HepG2 (cell line): ENCODE measurements around the gene BEAN1. TPM values are rescaled to one million over a fixed set of nuclear protein-coding genes. Genes with fewer than 3 reads are reported as not detected.

Source experiments
- ARNT2 ChIP-seq: sonication (generic); formaldehyde crosslinking; IDR thresholded peaks from 2 replicates; pipeline ENCODE4 v1.8.0; 2022; ENCODE audit warnings: mild to moderate bottlenecking, low read depth, missing genetic modification reagents, moderate library complexity
- CCDC6 ChIP-seq: sonication (generic); formaldehyde crosslinking; IDR thresholded peaks from 2 replicates; pipeline ENCODE4 v1.8.1; 2022; ENCODE audit warnings: mild to moderate bottlenecking, missing genetic modification reagents, moderate library complexity
- FOXM1 ChIP-seq: sonication (generic); formaldehyde crosslinking; IDR thresholded peaks from 2 replicates; pipeline ENCODE4 v1.5.0; 2020; ENCODE audit warnings: missing genetic modification reagents
- HDAC6 ChIP-seq: fragments of 200-600 bp; sonication (generic); IDR thresholded peaks from 2 replicates; pipeline ENCODE4 v1.7.0; 2017; ENCODE audit warnings: mild to moderate bottlenecking, antibody characterized with exemption, low read length, low read depth
- HNRNPH1 ChIP-seq: fragments of 200-400 bp; formaldehyde crosslinking; optimal IDR thresholded peaks from 2 replicates; pipeline ENCODE3; 2017; ENCODE audit warnings: mild to moderate bottlenecking, low read depth, low read length
- HNRNPLL ChIP-seq: fragments of 200-400 bp; formaldehyde crosslinking; IDR thresholded peaks from 2 replicates; pipeline ENCODE4 v1.6.1; 2017; ENCODE audit warnings: mild to moderate bottlenecking, low read depth, low read length; ENCODE audit not compliant: poor library complexity, severe bottlenecking
- HOXA3 ChIP-seq: sonication (generic); formaldehyde crosslinking; IDR thresholded peaks from 2 replicates; pipeline ENCODE4 v1.5.0; 2020; ENCODE audit warnings: missing genetic modification reagents
- KAT2B ChIP-seq: fragments of 150-350 bp; IDR thresholded peaks from 2 replicates; pipeline ENCODE4 v1.6.1; 2014; ENCODE audit warnings: low read depth, low read length, borderline replicate concordance
- KAT8 ChIP-seq: IDR thresholded peaks from 2 replicates; pipeline ENCODE4 v1.6.1; 2016; ENCODE audit warnings: missing genetic modification reagents, missing compliant biosample characterization
- KLF12 ChIP-seq: sonication (generic); formaldehyde crosslinking; IDR thresholded peaks from 2 replicates; pipeline ENCODE4 v1.4.0; 2020; ENCODE audit warnings: missing genetic modification reagents, borderline replicate concordance
- NR2C2 ChIP-seq: sonication (generic); formaldehyde crosslinking; IDR thresholded peaks from 2 replicates; pipeline ENCODE4 v1.4.0; 2020; ENCODE audit warnings: missing genetic modification reagents, mild to moderate bottlenecking, moderate library complexity, borderline replicate concordance
- PAF1 ChIP-seq: IDR thresholded peaks from 2 replicates; pipeline ENCODE4 v1.6.1; 2016; ENCODE audit warnings: missing genetic modification reagents, missing compliant biosample characterization
- RAD51 ChIP-seq: fragments of 450-650 bp; IDR thresholded peaks from 2 replicates; pipeline ENCODE4 v1.6.1; 2016; ENCODE audit warnings: borderline replicate concordance
- SOX6 ChIP-seq, 2 experiments: fragments of 450-650 bp in 1 of 2; sonication (generic) in 1 of 2; formaldehyde crosslinking in 1 of 2; IDR thresholded peaks; 2 replicates each; pipeline versions ENCODE4 v1.4.0 to v1.6.1; 2017 to 2020; ENCODE audit warnings: antibody characterized with exemption in 1 of 2, mild to moderate bottlenecking in 1 of 2, missing genetic modification reagents in 1 of 2
- SP5 ChIP-seq: IDR thresholded peaks from 2 replicates; pipeline ENCODE4 v1.6.1; 2016; ENCODE audit warnings: low read depth, borderline replicate concordance
- THAP11 ChIP-seq: IDR thresholded peaks from 2 replicates; pipeline ENCODE4 v1.6.1; 2016; ENCODE audit warnings: missing biosample characterization, missing genetic modification reagents
- ZFP36L2 ChIP-seq: sonication (generic); formaldehyde crosslinking; IDR thresholded peaks from 2 replicates; pipeline ENCODE4 v1.4.0; 2020; ENCODE audit warnings: missing genetic modification reagents
- ZNF256 ChIP-seq: sonication (generic); formaldehyde crosslinking; conservative IDR thresholded peaks from 2 replicates; pipeline ENCODE4 v1.4.0; 2020; ENCODE audit warnings: missing genetic modification reagents
- ZNF563 ChIP-seq: sonication (generic); formaldehyde crosslinking; IDR thresholded peaks from 2 replicates; pipeline ENCODE4 v1.8.0; 2022; ENCODE audit warnings: mild to moderate bottlenecking, moderate library complexity, missing genetic modification reagents
- ZNF607 ChIP-seq: sonication (generic); formaldehyde crosslinking; IDR thresholded peaks from 2 replicates; pipeline ENCODE4 v1.5.1; 2020; ENCODE audit warnings: missing genetic modification reagents, mild to moderate bottlenecking, borderline replicate concordance
- ZNF747 ChIP-seq: sonication (generic); formaldehyde crosslinking; IDR thresholded peaks from 2 replicates; pipeline ENCODE4 v1.8.1; 2023; ENCODE audit warnings: missing genetic modification reagents, mild to moderate bottlenecking, borderline replicate concordance
- polyA plus RNA-seq, 8 experiments: library from polyadenylated mRNA; depleted of rRNA in 3 of 8; stranded (reverse) in 7 of 8; unstranded in 1 of 8; fragments of >200 nt; fragmentation: Illumina TruSeq in 4 of 8; extraction: Trizol in 4 of 8; gene quantifications; 2 replicates each; pipeline versions ENCODE4 v1.2.1 to v1.2.3, GENCODE V29; 2011 to 2016; ENCODE audit warnings: low read depth in 4 of 8, missing spikeins in 1 of 8, mixed read lengths in 1 of 8; ENCODE audit not compliant: insufficient read depth in 1 of 8
- total RNA-seq, 5 experiments: library from RNA; depleted of rRNA; stranded (reverse); fragments of >200 nt; fragmentation: Illumina TruSeq; extraction: Trizol; gene quantifications; 2 replicates each; pipeline ENCODE4 v1.2.3, GENCODE V29; 2016; ENCODE audit warnings: low read depth in 1 of 5
- TF ChIP-seq, protein P1 (sequence below): sonication (generic); formaldehyde crosslinking; IDR thresholded peaks from 2 replicates; pipeline ENCODE4; 2020; ENCODE audit warnings: missing genetic modification reagents, mild to moderate bottlenecking, borderline replicate concordance
- TF ChIP-seq, protein P2 (sequence below): sonication (generic); formaldehyde crosslinking; IDR thresholded peaks from 2 replicates; pipeline ENCODE4 v1.5.1; 2020; ENCODE audit warnings: missing genetic modification reagents, mild to moderate bottlenecking, borderline replicate concordance
- TF ChIP-seq, protein P3 (sequence below): sonication (generic); formaldehyde crosslinking; IDR thresholded peaks from 2 replicates; pipeline ENCODE4 v1.5.1; 2020; ENCODE audit warnings: mild to moderate bottlenecking, missing genetic modification reagents, moderate library complexity

Gene BEAN1
- total and polyA plus RNA-seq, 2 of the 13 experiments (the other 11 are each of a cell fraction or from before 2014, with no cell fraction given), result 0.53 to 1.4 TPM

DNA sequence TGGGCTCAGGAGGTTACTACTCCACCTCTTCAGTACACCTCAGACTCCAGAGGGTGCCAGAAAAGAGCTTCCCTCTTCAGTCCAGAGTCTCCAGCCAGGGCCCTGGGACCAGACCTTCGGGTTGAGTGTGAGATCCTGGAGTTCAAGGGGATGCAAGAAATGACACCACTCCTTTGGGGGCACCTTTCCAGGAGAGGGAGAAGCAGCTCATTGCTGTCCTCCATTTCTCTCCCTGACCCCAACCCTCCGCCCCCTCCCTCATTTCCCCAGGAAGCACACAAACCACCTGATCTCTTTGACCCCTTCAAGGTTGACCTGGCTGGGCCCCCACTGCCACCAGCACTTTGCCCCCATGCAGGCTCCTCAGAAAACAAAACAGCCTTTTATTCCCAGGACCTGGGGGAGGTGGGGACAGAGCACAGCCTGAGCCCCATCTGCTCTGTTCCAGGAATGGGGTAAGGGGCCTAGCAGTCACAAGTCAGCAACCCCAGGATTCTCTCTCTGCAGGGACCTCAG lies 39.2 kb upstream of the BEAN1 start (continued):
- TF ChIP-seq, protein P1, sequence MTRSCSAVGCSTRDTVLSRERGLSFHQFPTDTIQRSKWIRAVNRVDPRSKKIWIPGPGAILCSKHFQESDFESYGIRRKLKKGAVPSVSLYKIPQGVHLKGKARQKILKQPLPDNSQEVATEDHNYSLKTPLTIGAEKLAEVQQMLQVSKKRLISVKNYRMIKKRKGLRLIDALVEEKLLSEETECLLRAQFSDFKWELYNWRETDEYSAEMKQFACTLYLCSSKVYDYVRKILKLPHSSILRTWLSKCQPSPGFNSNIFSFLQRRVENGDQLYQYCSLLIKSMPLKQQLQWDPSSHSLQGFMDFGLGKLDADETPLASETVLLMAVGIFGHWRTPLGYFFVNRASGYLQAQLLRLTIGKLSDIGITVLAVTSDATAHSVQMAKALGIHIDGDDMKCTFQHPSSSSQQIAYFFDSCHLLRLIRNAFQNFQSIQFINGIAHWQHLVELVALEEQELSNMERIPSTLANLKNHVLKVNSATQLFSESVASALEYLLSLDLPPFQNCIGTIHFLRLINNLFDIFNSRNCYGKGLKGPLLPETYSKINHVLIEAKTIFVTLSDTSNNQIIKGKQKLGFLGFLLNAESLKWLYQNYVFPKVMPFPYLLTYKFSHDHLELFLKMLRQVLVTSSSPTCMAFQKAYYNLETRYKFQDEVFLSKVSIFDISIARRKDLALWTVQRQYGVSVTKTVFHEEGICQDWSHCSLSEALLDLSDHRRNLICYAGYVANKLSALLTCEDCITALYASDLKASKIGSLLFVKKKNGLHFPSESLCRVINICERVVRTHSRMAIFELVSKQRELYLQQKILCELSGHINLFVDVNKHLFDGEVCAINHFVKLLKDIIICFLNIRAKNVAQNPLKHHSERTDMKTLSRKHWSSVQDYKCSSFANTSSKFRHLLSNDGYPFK (CRISPR knock-in tag), result peak; percentile 50; the same call in 1 of the 2 replicates
- no peak for TF ChIP-seq ZFP36L2 (CRISPR knock-in tag)
- TF ChIP-seq CCDC6 (CRISPR knock-in tag), result no peak
- TF ChIP-seq KLF12 (CRISPR knock-in tag), result no peak
- peak; percentile 59 for TF ChIP-seq HNRNPH1
- TF ChIP-seq, protein P2, sequence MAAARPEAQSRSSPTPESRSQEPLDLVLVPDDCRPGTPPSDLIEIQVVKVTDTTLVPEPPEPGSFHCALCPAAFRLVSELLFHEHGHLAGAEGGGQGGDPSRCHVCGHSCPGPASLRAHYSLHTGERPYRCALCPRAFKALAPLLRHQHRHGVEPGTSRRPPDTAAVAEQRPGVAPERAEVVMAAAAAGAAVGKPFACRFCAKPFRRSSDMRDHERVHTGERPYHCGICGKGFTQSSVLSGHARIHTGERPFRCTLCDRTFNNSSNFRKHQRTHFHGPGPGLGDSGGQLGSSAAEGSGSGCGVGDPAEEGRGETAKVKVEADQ, result no peak
- TF ChIP-seq RAD51, result no peak
- peak; percentile 90 for TF ChIP-seq NR2C2 (CRISPR knock-in tag)
- no peak for TF ChIP-seq KAT8 (CRISPR knock-in tag)
- no peak for TF ChIP-seq THAP11 (CRISPR knock-in tag)
- no peak for TF ChIP-seq KAT2B
- no peak for TF ChIP-seq SP5 (CRISPR knock-in tag)
- TF ChIP-seq FOXM1 (CRISPR knock-in tag), result no peak
- TF ChIP-seq SOX6 (IDR thresholded peaks at IDR 0.05), result no peak
- peak; percentile 73 for TF ChIP-seq SOX6 (CRISPR knock-in tag; IDR thresholded peaks at IDR 0.05)
- peak; percentile 34; the same call in 1 of the 2 replicates for TF ChIP-seq HOXA3 (CRISPR knock-in tag)
- TF ChIP-seq HDAC6, result no peak
- TF ChIP-seq ARNT2 (CRISPR knock-in tag), result 0 out of 2 replicates have a peak, but pooled peaks have one; percentile 19
- TF ChIP-seq ZNF256 (CRISPR knock-in tag), result no peak
- TF ChIP-seq ZNF747 (CRISPR knock-in tag), result no peak; the same call in 1 of the 2 replicates
- TF ChIP-seq PAF1 (CRISPR knock-in tag), result no peak
- no peak for TF ChIP-seq HNRNPLL
- peak; percentile 58; the same call in 1 of the 2 replicates for TF ChIP-seq ZNF563
- TF ChIP-seq ZNF607 (CRISPR knock-in tag), result no peak
- TF ChIP-seq, protein P3, sequence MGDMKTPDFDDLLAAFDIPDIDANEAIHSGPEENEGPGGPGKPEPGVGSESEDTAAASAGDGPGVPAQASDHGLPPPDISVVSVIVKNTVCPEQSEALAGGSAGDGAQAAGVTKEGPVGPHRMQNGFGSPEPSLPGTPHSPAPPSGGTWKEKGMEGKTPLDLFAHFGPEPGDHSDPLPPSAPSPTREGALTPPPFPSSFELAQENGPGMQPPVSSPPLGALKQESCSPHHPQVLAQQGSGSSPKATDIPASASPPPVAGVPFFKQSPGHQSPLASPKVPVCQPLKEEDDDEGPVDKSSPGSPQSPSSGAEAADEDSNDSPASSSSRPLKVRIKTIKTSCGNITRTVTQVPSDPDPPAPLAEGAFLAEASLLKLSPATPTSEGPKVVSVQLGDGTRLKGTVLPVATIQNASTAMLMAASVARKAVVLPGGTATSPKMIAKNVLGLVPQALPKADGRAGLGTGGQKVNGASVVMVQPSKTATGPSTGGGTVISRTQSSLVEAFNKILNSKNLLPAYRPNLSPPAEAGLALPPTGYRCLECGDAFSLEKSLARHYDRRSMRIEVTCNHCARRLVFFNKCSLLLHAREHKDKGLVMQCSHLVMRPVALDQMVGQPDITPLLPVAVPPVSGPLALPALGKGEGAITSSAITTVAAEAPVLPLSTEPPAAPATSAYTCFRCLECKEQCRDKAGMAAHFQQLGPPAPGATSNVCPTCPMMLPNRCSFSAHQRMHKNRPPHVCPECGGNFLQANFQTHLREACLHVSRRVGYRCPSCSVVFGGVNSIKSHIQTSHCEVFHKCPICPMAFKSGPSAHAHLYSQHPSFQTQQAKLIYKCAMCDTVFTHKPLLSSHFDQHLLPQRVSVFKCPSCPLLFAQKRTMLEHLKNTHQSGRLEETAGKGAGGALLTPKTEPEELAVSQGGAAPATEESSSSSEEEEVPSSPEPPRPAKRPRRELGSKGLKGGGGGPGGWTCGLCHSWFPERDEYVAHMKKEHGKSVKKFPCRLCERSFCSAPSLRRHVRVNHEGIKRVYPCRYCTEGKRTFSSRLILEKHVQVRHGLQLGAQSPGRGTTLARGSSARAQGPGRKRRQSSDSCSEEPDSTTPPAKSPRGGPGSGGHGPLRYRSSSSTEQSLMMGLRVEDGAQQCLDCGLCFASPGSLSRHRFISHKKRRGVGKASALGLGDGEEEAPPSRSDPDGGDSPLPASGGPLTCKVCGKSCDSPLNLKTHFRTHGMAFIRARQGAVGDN (CRISPR knock-in tag), result peak; percentile 57
